HG03575 (cell line): ENCODE measurements around the gene ADAMTS15.

ENCODE experiments used
- ATAC-seq: cut with Tn5 transposase; IDR thresholded peaks from one replicate; pipeline ENCODE4 v1.9.1; 2021; ENCODE audit not compliant: unreplicated experiment, insufficient number of reproducible peaks, low FRiP score; ENCODE audit errors: extremely low read depth

ADAMTS15 gene

DNA sequence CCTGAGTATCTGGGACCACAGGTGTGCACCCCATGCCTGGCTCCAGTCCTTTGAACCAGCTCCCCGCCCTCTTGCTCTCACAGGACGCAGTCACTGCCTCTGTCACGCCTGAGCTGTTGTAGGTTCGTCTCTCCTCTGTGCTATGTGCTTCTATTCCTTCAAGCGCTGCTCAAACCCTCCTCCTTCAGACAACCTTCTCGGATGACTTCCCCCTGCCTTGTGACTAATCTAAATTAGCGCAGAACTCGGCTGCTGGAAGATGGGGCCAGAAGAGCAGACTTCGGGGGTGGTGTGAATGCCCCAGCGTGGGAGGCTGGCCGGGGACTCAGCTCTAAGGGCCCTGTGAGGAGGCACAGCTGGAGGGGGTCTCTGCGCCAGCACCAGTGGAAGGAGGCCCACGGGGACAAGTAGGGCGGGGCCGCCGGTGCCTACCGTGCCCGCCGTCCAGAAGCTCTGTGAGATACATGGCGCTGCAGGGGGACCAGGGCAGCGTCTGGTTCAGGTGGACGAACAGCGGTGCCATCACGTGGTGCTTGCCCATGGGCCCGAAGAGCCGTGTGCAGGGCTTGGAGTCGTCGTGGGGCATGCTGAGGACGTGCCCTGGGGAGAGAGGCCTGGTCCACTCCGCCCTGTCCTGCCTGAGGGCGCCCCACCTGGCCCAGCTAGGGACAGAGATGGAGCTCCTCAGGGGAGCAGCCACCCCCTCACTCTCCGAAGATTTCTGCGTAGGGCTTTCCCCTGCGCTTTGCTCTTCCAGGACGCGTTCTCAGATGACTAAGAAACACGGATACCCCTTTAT lies 32.5 kb upstream of the ADAMTS15 start:
- ATAC-seq, result no peak

DNA sequence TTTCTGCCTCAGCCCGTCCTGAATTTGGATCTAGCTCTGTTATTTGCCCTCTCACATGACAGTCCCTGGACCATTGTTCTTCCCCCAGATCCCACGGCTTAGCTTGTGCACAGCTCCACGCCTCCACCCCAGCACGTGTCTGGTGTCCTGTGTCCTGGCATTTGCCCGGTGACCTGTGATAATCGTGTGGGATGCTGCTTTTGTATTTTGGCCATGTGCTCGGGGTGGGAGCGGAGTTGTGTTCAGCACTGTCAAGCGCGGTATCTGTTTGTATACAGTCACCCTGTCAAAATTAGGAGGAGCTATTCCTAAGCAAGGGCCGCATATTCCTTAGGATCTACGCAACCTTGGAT lies 31.9 kb upstream of the ADAMTS15 start:
- ATAC-seq, result no peak

DNA sequence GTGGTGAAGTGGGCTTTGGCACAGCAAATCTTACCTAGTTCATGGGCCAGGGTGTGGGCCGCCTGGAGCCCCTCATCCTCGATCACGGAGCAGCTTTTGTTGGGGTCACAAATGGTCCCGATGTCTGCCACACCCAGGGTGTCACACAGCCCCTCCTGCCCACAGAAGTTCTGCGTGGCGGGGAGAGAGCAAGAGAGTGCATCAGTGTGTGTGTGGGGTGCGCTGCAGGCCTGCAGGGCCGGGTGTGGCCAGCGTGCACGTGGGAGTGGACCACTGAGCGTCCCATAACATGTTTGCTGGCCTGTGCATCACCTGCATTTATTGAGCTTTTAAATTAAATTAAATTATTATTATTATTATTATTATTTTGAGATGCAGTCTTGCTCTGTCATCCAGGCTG lies 31.5 kb upstream of the ADAMTS15 start:
- no peak for ATAC-seq

DNA sequence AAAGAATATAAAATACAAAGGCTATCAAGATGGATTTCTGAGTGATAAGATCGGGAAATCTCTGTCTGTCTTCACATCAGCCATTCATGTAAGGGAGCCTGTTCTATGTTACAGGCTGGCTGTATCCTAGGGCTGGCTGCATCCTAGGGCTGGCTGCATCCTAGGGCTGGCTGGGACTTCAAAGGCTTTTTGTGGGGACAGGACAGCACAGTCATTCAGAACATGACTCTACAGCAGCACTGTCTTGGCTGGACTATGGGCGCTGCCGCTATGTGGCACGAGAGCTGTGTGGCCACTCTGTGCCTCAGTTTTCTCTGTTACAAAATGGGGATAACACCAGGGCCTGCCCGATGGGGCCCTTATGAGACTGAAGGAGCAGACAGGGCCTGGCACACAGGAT lies 30.2 kb upstream of the ADAMTS15 start:
- no peak for ATAC-seq

DNA sequence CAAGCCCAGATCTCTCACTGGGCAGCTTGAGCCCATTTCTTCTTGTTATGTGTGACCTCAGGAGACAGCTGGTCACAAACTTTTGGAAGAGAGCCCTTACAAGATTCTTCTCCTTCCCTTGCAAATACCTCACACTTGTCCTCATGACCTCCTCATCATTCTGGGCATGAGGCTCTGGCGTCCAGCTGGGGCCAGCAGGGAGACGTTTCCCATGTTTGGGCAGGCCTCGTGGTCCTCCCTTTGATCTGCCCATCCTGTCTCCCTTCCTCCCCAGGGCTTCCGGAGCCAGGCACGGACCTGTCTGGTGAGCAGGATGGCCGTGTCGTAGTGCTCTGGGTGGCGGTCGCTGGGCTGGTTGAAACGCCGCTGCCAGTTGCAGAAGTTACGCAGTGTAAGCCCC lies 29.7 kb upstream of the ADAMTS15 start:
- no peak for ATAC-seq

DNA sequence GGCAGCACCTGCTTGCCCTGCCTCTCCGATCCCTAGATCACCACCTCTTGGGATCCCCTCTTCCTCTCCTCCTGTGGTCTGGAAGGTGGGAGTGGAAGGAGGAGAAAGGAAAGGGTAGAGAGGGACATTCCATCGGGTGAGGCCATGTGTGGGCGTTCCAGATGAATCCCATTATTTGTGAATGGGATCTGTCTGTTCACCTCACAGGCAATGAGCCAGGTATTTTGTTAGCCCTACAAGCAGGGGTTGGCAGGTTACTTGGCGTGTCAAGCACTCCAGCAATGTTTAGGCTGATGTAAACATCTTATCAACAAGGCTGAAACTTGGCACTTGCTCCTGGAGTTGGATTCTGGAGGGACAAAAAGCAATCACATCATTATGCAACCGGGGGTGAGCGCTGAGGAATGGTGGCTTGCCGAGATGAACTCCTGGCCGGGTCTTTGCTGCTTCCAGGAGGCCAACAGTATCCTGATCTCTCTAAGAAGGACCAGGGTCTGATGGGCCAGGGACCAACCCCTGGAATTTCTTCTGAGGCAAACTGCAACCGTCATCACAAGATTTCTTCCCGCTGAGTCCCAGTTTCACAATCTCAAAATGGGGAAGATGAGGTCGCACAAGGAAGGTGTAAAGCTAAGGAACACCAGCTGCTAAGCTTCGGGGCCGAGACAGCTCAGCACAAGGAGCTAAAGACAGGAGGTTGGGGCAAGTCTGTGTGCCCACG lies 27.8 kb upstream of the ADAMTS15 start:
- ATAC-seq, result no peak

DNA sequence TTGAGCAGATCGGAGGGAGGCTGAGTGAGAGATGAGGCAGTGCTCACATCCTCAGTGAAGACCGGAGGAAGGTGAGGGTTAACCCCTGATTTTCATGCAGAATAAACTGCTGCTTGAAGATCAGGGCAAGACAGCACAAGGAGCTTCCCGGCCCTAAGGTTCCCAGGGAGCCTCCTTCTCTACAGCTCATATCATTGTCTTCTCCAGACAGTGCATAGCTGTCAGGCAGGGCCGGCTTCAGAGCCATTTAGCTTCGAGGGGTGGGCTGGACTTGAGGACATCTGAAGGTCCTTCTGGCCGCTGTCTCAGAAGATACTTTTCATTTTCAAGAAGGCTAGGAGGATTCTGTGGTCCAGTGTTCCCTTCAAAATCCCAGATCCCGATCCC lies 27.3 kb upstream of the ADAMTS15 start:
- no peak for ATAC-seq

DNA sequence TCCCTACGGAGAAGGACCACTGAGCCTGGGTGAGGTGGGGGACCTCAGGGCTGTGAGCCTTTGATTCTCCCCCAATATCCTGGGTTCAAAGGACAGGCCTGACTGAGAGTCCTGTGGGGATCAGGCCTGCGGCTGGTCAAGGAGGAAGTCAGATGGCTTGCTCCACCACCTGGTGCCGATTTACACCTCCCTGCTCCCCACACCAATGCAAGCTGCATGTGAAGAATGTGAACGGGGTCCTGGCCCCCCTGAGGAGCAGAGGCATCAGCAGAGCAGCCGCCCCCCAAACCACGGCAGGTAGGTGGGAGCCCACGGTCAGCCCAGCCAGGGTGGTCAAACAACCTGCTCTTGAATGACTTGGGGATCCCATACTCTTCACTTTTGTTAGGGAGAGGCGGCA lies 26.7 kb upstream of the ADAMTS15 start:
- ATAC-seq, result no peak

DNA sequence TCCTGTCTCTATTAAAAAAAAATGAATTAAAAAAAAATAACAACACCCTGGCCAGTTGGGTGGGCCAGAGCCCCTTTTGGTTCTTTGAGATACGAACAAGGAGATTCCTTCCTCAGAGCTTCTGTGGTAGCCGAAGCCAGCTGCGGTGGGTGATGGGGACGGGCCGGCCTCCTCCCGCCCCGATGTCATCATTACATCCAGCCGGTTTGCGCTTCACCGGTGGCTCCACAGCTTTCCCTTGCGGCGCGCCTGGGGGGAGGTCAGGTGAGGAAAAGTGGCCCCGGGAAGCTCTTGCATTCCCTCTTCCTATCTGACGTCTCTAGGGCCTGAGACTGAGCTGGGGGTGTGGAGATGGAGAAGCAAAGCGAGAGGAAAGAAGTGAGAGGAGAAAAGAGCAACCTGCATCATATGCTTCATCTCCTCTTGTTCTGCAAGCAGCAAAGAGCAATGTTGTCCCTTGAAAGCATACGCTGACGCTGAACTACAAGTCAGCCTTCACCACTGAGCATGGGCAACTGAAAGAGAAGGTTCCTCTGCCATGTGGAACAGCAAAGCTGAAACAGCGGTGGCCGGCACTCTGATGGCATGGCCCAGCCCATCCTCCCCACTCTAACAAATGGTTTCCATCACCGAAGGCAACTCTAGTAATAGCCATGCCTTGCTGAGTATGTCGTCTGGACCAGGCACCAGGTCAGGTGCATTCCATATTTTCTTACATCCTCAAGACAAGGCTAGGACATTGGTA lies 26.0 kb upstream of the ADAMTS15 start:
- ATAC-seq, result no peak

DNA sequence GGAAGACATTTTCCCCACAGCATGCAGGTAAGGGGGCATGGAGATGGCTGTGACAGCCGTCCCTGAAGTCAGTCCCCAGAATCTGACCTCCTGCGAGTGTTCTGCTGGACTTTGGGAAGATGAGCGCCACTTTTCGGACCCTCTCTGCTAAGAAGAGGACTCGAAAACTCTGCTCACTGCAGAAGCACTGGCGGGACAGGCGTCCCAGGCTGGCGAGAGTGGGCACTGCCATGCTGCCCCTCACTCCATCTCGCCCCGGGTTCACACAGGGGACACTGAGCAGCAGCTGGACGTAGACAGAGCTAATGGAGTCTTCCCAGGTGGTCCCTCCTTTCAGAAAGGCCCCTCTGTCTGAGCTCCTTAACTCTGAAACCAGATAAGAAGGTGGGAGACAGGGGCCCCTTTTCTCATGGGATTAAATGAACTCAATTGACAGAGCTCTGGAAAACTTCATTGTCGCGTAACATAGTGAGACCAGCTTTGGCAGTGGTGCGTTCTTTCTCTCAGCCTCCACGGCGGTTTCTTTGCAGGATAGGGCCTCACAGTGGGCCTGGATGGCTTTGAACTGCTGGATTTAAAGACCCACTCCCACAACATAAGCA lies 24.8 kb upstream of the ADAMTS15 start:
- no peak for ATAC-seq

DNA sequence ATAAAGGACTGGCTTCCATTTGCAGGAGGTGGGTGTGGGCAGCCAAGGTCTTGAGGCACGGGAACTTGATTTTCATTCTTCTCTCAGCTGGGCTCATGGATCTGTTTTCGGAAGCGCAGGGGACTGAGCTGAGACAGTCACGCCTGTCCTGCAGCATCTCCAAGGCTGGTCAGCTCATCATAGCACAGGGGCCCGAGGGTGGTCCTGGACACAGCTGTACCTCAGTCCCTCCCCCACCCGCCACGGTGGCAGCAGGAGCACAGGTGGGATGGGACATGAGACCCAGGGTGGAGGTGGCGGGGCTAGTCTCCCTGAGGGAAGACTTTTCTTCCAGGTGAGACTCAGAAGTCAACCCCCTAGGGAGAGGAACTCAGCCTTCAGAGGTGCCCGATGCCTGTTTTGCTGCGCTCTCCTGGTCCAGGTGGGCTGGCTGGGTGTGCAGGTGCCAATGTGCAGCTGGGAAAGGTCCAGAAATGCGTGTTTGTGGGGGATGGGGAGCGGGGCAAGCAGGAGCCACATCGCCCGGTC lies 23.8 kb upstream of the ADAMTS15 start:
- no peak for ATAC-seq

DNA sequence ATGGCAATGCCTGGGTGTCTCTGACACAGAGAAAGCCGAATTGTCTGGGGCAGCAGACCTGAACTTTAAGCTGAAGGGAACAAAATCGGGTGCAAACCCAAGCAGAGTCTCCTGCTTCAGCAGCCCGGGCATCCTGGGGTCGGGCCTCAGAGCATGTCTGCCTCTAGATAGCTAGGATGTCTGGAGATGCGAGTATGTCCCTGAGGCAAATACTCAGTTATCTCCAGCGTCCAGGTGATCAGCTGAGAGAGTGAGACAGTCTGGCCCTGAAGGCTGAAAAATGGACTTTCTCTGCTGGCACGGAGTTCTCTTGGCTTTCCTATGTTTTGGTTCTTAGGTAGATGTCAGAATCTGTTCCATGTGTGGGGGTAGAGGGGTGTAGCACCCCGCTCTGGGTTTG lies 23.3 kb upstream of the ADAMTS15 start:
- ATAC-seq, result no peak

DNA sequence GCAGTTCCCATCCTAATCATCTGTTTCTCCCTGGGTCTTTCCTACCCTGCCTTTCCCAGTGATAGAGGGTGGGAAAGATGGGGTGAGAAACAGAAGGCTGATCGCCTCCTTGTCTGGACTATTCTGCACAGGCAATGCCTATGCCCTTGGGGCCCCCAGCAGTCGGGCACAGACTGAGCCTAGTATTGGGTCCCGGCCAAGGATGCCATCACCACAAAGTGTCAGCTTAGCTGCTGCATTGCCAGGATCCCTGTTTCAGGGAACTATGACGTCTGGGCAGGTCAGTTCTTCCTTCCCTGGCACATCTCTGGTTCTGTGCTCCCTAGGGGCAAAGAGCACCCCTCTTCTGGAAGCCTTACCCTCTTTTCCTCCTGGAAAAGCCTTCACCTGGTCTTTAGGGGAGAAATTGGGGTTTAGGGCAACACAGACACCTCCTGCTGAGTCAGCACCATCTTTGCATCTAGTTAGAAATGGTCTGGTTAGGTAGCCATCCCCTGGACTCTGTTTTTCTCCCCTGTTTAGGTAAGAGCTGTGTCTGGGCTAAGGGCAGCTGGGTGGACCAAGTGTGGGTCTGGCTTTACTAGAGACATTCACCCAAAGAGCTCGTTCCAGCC lies 22.1 kb upstream of the ADAMTS15 start:
- ATAC-seq, result no peak

DNA sequence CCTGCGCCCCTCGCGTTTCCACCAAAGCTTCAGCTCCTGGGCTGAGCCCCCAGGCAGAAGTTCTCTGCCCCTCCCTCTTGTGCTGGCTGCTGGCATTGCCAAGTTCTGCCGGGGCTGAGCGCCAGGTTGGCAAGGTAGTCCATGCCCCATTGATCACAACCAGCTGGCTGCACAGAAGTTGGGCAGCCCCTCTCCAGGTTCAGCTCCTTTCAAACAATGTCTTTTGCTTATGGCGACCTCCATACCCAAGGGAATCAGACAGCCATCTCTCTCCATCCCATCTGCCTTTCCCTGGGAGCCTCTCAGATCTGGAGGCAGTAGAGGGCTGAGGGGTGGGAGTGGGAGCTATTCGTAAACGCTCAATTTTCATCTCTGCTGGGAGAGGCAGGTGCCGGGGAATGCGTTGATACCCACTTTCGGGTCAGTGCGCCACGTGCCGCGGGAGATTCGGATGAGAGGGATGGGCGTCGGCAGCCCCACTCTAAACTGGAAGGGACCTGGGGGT lies 21.6 kb upstream of the ADAMTS15 start:
- ATAC-seq, result no peak

DNA sequence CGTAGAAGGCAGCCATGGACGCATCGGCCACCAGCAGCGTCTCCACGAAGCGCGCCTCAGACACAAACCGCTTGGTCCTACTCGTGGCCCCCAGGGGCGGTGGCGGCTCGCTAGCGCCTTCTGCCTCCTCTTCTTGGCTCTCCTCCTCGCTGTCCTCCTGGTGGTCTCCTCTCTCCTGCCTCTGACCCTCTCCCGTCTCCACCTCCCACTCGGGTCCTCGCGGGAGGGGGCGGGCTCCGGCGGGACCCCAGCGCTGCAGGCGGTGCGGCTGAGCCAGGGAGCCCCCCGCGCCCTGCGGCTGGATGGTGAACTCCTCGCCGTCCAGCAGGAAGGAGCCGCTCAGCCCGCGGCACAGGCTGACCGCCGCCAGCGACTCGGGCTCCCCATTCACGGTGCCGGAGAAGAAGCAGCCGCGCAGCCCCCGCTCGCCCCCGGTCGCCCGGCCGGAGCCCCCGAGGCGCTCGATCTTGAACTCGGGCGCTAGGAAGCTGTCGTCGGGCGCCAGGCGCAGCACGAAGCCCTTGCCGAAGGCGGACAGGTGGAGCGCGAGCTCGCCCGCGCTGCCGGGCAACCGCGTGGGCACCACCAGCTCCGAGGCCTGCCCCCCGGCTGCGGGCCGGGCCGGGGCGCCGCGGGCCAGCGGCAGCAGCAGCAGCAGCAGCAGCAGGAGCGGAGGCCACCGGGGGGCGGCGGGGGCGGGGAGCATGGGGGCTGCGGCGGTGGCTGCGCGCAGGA lies 20.7 kb upstream of the ADAMTS15 start:
- ATAC-seq, result no peak

DNA sequence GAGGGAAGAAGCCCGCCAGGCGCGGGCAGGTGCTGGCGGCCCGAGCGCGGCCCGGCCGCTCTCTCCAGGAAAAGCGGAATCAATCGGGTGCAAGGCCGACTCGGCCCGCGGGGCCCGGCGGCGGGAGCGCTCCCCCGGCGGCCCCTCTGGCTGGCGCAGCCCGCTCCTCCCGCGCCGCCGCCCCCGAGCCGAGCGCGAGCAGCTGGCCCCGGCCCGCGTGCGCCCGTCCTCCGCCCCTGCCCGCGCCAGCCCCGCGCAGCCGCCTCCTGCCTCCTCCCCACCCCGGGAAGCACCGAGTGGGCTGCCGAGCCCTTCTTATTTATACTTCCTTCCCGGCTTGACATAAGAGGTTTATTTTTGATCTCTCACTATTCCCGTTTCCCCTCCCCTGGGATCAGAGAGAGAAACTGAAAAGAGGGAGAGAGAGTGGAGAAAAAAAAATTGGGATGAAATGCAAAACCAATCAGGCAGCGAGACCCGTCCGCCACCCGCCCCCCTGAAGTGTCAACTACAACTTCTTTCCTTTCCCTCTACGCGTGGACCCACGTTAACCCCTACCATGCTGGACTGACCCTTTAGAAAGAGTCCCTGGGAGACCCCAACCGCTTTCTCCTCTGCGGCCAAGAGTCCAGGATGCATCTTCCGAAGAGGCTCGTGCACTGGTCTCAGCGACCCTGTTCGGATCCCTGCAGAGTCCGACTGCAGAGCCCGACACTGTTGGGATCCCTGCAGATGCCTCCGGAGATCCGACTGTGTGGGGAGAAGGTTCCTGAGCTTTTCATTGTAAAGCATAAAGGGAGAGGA lies 19.9 kb upstream of the ADAMTS15 start, which contains the start of gene ADAMTS8:
Gene ADAMTS8 (minus strand): TSS at position 294 of the 804 bp plus-strand sequence. CDS start 323 bp downstream, outside the sequence.
- no peak for ATAC-seq

DNA sequence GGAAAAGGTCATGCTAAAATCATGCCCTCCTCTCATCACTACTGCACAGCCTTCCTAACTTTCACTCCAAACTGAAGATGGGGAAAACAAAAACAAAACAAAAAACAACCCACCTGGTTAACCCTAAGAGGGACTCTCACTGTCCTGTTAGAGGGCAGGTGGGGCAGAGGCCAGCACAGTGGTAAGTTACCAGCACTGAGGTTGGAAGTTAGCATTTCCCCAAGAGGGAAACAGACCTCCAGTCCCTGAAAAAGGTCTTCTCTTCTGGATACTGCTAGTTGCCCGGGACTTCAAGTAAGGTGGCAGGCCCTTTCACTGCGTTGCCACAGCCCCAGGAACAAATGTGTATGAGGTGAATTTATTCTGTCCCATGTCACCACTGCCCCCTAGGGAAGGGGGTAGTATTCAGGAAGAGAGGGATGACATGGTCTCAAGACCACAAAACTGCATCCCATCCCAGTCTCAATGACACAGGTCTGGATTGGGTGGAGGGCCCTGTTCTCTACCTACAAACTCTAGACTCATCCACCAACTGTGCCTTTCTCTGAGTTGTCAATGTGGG lies 19.2 kb upstream of the ADAMTS15 start:
- ATAC-seq, result no peak
